ENCODE measurements around the gene KRT85. TPM values are rescaled to one million over a fixed set of nuclear protein-coding genes. Genes with fewer than 3 reads are reported as not detected.

Gene KRT85
- total and polyA plus RNA-seq, 2 donors (not counting 3 experiments of a cell fraction or from before 2014, with no cell fraction given) = not detected

DNA sequence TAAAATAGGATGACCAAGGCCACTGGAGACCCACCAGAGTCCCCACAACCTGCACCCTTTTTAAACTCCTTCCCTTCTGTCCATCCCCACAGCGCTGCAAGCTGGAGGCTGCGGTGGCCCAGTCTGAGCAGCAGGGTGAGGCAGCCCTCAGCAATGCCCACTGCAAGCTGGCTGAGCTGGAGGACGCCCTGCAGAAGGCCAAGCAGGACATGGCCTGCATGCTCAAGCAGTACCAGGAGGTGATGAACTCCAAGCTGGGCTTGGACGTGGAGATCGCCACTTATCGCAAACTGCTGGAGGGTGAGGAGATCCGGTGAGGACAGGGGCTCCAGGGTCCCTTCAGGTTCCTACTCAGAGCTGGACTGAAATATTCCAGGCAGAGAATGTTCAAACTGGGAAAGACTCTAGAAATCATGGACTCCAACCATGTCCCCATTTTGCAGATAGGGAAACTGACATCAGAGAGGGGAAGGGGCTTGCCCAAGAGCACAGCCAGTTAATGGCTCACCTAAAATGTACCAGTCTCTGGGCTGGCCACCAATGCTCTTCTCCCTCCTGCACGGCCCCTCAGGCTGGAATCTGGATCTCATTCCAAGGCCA, 17.2 kb downstream of the KRT85 start:
- H3K4me3 ChIP-seq (replicated peaks in 1 of 3; ENCODE audit: insufficient read depth in 1 of 3, low read depth in 1 of 3, low read length in 3 of 3) = no peak overlapping the region
- DNase-seq (ENCODE audit: low read depth, low spot score) = no peak
- no peaks in the 10 kb centered on the region for H3K36me3 ChIP-seq (ENCODE audit: control insufficient read depth in 2 of 2, extremely low read depth in 1 of 2, insufficient read depth in 2 of 2, low read length in 2 of 2)
- ChIA-PET POLR2A (no interaction called here), CTCF (interaction anchor here (1.0 to 1.1 kb wide), 3 partner anchors 8 to 70 kb away, joined by 3 to 4 read pairs (median 3); no protein-coding TSS in a partner anchor)
- no peaks in the 10 kb centered on the region for H3K9me1 ChIP-seq (replicated peaks; ENCODE audit: control insufficient read depth, extremely low read depth, insufficient read depth, low read length)
- H3K27ac ChIP-seq (ENCODE audit: insufficient read depth, low read depth, low read length) = no peak overlapping the region
- intact Hi-C loops (cut with micrococcal nuclease) (no loop called here), dilution Hi-C loops (cut with MboI; ENCODE audit: extremely low pct_ligation_motif_present, low sequenced_read_pairs) (no loop called here)
- no peak for FAIRE-seq
- H3K27me3 ChIP-seq (ENCODE audit: control insufficient read depth in 2 of 2, insufficient read depth in 2 of 2, low read length in 2 of 2) = peaks cover 12 to 19% of the 10 kb centered on the region in 2 experiments
- H2AFZ ChIP-seq (ENCODE audit: low read depth, low read length) = no peak overlapping the region
- H3K9ac ChIP-seq (replicated peaks; ENCODE audit: extremely low read depth, insufficient read depth, low read length) = no peak overlapping the region
- no peak overlapping the region for H3K4me2 ChIP-seq (ENCODE audit: insufficient read depth, low read length)
- H3K9me3 ChIP-seq (replicated peaks; ENCODE audit: control insufficient read depth, insufficient read depth, low read length) = no peaks in the 10 kb centered on the region
- H4K20me1 ChIP-seq (replicated peaks; ENCODE audit: control insufficient read depth, extremely low read depth, insufficient read depth, low read length) = no peaks in the 10 kb centered on the region
- TF ChIP-seq, protein P1, sequence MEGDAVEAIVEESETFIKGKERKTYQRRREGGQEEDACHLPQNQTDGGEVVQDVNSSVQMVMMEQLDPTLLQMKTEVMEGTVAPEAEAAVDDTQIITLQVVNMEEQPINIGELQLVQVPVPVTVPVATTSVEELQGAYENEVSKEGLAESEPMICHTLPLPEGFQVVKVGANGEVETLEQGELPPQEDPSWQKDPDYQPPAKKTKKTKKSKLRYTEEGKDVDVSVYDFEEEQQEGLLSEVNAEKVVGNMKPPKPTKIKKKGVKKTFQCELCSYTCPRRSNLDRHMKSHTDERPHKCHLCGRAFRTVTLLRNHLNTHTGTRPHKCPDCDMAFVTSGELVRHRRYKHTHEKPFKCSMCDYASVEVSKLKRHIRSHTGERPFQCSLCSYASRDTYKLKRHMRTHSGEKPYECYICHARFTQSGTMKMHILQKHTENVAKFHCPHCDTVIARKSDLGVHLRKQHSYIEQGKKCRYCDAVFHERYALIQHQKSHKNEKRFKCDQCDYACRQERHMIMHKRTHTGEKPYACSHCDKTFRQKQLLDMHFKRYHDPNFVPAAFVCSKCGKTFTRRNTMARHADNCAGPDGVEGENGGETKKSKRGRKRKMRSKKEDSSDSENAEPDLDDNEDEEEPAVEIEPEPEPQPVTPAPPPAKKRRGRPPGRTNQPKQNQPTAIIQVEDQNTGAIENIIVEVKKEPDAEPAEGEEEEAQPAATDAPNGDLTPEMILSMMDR (IDR thresholded peaks at IDR 0.05; ENCODE audit: extremely low read depth in 1 of 2, insufficient read depth in 1 of 2, low read depth in 1 of 2, low read length in 2 of 2) = no peak
- no peak for TF ChIP-seq JUN (IDR thresholded peaks at IDR 0.05; ENCODE audit: borderline replicate concordance, insufficient read depth, insufficient read length, low read depth)
- no peak for TF ChIP-seq MYC (IDR thresholded peaks at IDR 0.05; ENCODE audit: low read depth, low read length)
- TF ChIP-seq FOS (IDR thresholded peaks at IDR 0.05; ENCODE audit: borderline replicate concordance, insufficient read depth, low read length) = no peak
- TF ChIP-seq POLR2A (IDR thresholded peaks at IDR 0.05; ENCODE audit: low read depth, low read length) = no peak
- TF ChIP-seq POLR2AphosphoS5 (IDR thresholded peaks at IDR 0.05; ENCODE audit: insufficient read depth, low read depth, low read length) = no peak
- TF ChIP-seq EZH2 (IDR thresholded peaks at IDR 0.05; ENCODE audit: borderline replicate concordance, low read depth, low read length, severe bottlenecking) = no peak
- TF ChIP-seq GATA2 (IDR thresholded peaks at IDR 0.05; ENCODE audit: insufficient read depth, insufficient read length, low read depth, low read length) = no peak
- TF ChIP-seq, protein P2, sequence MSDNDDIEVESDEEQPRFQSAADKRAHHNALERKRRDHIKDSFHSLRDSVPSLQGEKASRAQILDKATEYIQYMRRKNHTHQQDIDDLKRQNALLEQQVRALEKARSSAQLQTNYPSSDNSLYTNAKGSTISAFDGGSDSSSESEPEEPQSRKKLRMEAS (IDR thresholded peaks at IDR 0.05; ENCODE audit: insufficient read depth, insufficient read length) = no peak
- no TSS peak for BruUV-seq (replicated peaks)
- no peaks in the 10 kb centered on the region for H3K4me1 ChIP-seq (ENCODE audit: control insufficient read depth, extremely low read depth, insufficient read depth, low read length)
- H3K79me2 ChIP-seq (ENCODE audit: control insufficient read depth, insufficient read depth, low read length) = no peaks in the 10 kb centered on the region

All from endothelial cell of umbilical vein (primary cell).